ENCODE measurements around the gene BMP10.

BMP10 gene

GRCh38 chr2:68824831-68825230 is 46.4 kb downstream of the BMP10 start:
- POLR2A ChIA-PET = no interaction called here
- no peak for TF ChIP-seq CTCF (IDR thresholded peaks at IDR 0.05; ENCODE audit: control extremely low read depth, extremely low read depth, low read depth, missing control alignments)
- DNase-seq (ENCODE audit: extremely low spot score) = no peak
- CTCF ChIA-PET = interaction anchor here (0.8 to 1.5 kb wide), 4 partner anchors 14 to 37 kb away, joined by 3 to 6 read pairs (median 4); no protein-coding TSS in a partner anchor

GRCh38 chr2:68822207-68822872 is 48.9 kb downstream of the BMP10 start:
- no peak for DNase-seq (ENCODE audit: extremely low spot score)
- ChIA-PET POLR2A (no interaction called here), CTCF (interaction anchor here (0.7 to 1.7 kb wide), 7 partner anchors 9 to 71 kb away, joined by 3 to 6 read pairs (median 4); no protein-coding TSS in a partner anchor)
- no peak for TF ChIP-seq CTCF (IDR thresholded peaks at IDR 0.05; ENCODE audit: control extremely low read depth, extremely low read depth, low read depth, missing control alignments)

- ChIA-PET CTCF (interaction anchor here (0.9 to 3.3 kb wide), 7 partner anchors 10 to 356 kb away, joined by 3 to 15 read pairs (median 4); no protein-coding TSS in a partner anchor), POLR2A (no interaction called here)
- TF ChIP-seq CTCF (IDR thresholded peaks at IDR 0.05; ENCODE audit: control extremely low read depth, extremely low read depth, low read depth, missing control alignments) = no peak
- DNase-seq (ENCODE audit: extremely low spot score) = no peak
These were observed 51.6 kb downstream of the BMP10 start for GRCh38 chr2:68819556-68819955.

- ChIA-PET CTCF (interaction anchor here (1.3 to 3.3 kb wide), 4 partner anchors 9 to 66 kb away, joined by 3 to 15 read pairs (median 7); no protein-coding TSS in a partner anchor), POLR2A (no interaction called here)
- TF ChIP-seq CTCF (IDR thresholded peaks at IDR 0.05; ENCODE audit: control extremely low read depth, extremely low read depth, low read depth, missing control alignments) = no peak
- DNase-seq (ENCODE audit: extremely low spot score) = no peak
These were observed 53.9 kb downstream of the BMP10 start for GRCh38 chr2:68817306-68817705.

Data from GM10248 (cell line).